Urinary bladder (tissue), 4 donors: Measurements from ENCODE around the gene ERMARD. TPM values are rescaled to one million over a fixed set of nuclear protein-coding genes. Genes with fewer than 3 reads are reported as not detected.

ENCODE experiments used
- DNase-seq: peaks from one replicate; pipeline ENCODE4 v3.0.0-alpha.2; 2015; ENCODE audit errors: extremely low spot score
- H3K27ac ChIP-seq: one replicate; pipeline ENCODE4 v1.5.1; 2013; ENCODE audit warnings: low read depth, mild to moderate bottlenecking, moderate library complexity
- H3K36me3 ChIP-seq: one replicate; pipeline ENCODE4 v1.6.1; 2013; ENCODE audit warnings: mild to moderate bottlenecking, moderate library complexity; ENCODE audit not compliant: insufficient read depth
- H3K4me1 ChIP-seq: one replicate; pipeline ENCODE4 v1.6.1; 2013; ENCODE audit warnings: mild to moderate bottlenecking, moderate library complexity; ENCODE audit not compliant: insufficient read depth
- H3K4me3 ChIP-seq: one replicate; pipeline ENCODE4 v1.5.1; 2013; ENCODE audit warnings: low read depth, low read length
- WGBS: extraction: QIAGEN DNeasy Blood & Tissue Kit; methylation state at CpG from one replicate; pipeline ENCODE4 v1.1.7; 2013; 5-methylcytosine and 5-hydroxymethylcytosine counted together
- polyA plus RNA-seq: library from polyadenylated mRNA; stranded (reverse); fragments of 200-250 nt; gene quantifications from one replicate; pipeline ENCODE4 v1.2.3, GENCODE V29; 2013
- total RNA-seq: library from RNA; depleted of rRNA; stranded (reverse); fragments of >200 nt; gene quantifications from one replicate; pipeline ENCODE4 v1.2.3, GENCODE V29; 2014
- donor health status: healthy with polysubstance abuse.
- donor health status: healthy.

The ERMARD gene
- total and polyA plus RNA-seq, 2 donors = 19.7 to 34.9 TPM

DNA sequence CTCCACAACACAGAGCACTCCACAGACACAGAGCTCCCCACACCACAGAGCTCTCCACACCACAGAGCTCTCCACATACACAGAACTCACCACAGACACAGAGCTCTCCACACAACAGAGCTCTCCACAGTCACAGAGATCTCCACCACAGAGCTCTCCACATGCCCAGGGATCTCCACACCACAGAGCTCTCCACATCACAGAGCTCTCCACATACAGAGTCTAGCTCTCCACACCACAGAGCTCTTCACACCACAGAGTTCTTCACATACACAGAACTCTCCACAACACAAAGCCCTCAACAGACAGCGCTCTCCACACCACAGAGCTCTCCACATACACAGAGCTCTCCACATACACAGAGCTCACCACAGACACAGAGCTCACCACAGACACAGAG lies 55.3 kb downstream of the ERMARD start:
- Histone ChIP-seq H3K4me3 (no peak overlapping the region), H3K27ac (no peak overlapping the region), H3K4me1 (no peaks in the 10 kb centered on the region), H3K36me3 (no peaks in the 10 kb centered on the region)
- 86% methylated on average over 1 of the region's 1 CpG for WGBS
- DNase-seq = no peak

DNA sequence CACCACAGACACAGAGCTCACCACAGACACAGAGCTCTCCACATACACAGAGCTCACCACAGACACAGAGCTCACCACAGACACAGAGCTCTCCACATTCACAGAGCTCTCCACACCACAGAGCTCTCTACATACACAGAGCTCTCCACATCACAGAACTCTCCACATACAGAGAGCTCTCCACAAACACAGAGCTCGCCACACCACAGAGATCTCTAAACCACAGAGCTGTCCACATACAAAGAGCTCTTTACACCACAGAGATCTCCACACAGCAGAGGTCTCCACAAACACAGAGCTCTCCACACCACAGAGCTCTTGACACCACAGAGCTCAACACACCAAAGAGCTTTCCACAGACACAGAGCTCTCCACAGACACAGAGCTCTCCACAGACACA lies 55.8 kb downstream of the ERMARD start:
- Histone ChIP-seq H3K36me3 (no peaks in the 10 kb centered on the region), H3K27ac (no peak overlapping the region), H3K4me1 (no peaks in the 10 kb centered on the region), H3K4me3 (no peak overlapping the region)
- DNase-seq = no peak
- 56% methylated on average over 1 of the region's 1 CpG for WGBS

DNA sequence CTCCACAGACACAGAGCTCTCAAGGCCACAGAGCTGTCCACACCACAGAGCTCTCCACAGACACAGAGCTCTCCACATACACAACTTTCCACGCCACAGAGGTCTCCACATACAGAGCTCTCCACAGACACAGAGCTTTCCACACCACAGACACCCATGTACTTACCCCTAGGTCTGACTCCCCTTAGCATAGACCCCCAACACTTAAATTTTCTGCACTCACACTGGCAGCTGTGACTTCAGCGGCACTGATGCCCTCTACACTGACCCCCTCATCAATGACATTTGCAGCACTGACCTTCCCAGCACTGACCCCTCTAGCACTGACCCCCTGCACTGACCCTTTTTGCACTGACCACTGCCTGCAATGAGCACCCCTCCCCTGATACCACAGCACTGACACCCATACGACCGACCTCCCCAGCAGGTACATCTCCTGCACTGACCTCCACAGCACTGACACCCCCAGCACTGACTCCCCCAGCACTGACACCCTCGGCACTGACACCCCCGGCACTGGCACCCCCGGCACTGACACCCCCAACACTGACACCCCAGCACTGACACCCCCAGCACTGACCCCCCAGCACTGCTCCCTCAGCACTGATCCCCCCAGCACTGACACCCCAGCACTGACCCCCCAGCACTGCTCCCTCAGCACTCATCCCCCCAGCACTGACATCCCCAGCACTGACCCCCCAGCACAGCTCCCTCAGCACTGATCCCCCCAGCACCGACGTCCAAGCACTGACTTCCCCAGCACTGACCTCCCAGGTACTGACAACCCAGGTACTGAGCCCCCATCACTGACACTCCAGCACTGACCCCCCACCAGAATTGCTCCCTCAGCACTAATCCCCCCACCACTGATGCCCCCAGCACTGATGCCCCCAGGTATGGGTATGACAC lies 56.5 kb downstream of the ERMARD start:
- H3K27ac ChIP-seq = no peak overlapping the region
- no peak for DNase-seq
- no peaks in the 10 kb centered on the region for H3K36me3 ChIP-seq
- no peaks in the 10 kb centered on the region for H3K4me1 ChIP-seq
- 54% methylated on average over 9 of the region's 9 CpGs for WGBS
- no peak overlapping the region for H3K4me3 ChIP-seq

DNA sequence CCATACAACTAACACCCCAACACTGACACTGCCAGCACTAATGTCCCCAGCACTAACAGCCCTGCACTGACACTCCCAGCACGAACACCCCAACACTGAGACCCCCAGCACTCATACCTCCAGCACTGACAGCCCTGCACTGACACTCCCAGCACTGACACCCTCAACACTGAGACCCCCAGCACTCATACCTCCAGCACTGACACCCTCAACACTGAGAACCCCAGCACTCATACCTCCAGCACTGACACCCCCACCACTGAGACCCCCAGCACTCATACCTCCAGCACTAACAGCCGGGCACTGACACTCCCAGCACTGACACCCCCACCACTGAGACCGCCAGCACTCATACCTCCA lies 57.2 kb downstream of the ERMARD start:
- Histone ChIP-seq H3K4me1 (no peaks in the 10 kb centered on the region), H3K27ac (no peak overlapping the region), H3K4me3 (no peak overlapping the region), H3K36me3 (no peaks in the 10 kb centered on the region)
- 51% methylated on average over 3 of the region's 3 CpGs for WGBS
- no peak for DNase-seq

DNA sequence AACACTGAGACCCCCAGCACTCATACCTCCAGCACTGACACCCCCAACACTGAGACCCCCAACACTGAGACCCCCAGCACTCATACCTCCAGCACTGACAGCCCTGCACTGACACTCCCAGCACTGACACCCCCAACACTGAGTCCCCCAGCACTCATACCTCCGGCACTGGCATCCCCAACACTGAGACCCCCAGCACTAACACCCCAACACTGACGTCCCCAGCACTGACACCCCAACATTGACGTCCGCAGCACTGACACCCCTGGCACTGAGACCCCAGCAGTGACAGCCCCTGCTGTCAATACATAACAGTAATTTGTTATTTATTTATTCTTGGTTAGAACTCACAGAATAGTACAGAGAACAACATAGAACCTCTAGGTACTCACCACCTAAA lies 58.0 kb downstream of the ERMARD start:
- WGBS = 90% methylated on average over 4 of the region's 4 CpGs
- DNase-seq = no peak

DNA sequence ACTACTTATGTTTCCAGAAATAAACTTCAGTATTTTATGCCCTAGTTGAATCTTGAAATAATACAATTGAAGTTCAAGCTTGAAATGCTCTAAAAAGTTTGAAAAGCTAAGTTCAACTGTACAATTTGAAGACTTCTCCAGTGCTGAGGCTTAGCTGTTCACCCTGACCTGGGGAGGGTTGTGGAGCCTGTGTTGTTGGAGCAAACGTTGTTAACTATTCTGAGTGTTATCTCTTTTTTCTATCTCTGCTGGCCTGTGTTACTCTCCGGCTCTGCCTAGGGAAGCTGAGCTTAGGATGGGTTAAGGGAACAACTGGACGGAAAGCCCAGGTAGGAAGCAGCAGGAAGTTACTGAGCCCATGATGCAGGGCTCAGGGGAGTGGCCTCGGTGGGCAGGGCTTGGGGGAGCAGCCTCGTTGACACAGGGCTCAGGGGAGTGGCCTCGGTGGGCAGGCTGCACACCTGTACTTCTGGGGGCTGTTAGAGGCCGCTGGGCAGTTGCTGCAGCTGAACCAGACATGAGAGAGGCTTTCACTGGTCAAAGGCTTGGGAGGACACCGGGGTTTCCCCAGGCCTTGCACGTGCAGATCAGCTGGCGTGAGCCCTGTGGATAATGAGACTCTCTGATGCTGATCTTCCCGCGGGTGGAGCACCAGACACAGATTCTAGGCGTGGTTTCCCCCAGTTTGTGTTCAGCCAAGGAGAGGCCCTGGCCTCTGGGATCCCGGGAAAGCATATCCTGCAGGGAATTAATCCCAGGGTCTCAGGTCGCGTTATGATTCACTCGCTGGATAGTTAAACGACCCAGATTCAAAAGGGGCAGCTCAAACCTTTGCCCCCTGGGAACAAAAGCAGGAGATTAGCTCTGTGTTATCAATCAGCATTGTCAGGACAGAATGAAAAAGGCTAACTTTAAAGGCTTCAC lies 58.9 kb downstream of the ERMARD start:
- H3K36me3 ChIP-seq = no peaks in the 10 kb centered on the region
- WGBS = 37% methylated on average over 18 of the region's 18 CpGs
- H3K4me3 ChIP-seq = no peak overlapping the region
- no peaks in the 10 kb centered on the region for H3K4me1 ChIP-seq
- H3K27ac ChIP-seq = no peak overlapping the region
- DNase-seq = no peak

More for the DNA sequence above, 58.0 kb downstream of the ERMARD start:
- H3K4me3 ChIP-seq = no peak overlapping the region
- no peaks in the 10 kb centered on the region for H3K36me3 ChIP-seq
- no peaks in the 10 kb centered on the region for H3K4me1 ChIP-seq
- no peak overlapping the region for H3K27ac ChIP-seq

DNA sequence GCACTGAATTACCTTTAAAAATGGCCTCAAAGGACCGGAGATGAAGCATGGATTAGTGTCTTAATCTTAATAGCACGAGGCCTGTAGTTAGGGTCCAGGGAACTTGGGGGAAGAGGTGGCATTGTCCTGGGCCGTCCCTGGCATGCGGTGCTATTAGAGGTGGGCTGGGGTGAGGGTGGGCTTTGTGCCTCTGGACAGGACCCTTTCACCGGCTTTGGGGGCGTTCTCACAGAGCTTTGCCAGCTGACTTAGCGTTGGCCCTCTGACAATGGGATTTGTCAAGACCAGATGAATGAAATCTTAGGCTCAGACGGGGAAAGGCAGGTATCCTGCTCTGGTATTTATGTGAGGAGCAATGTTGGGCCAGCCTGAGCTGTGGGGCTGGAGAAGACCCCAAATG lies 59.6 kb downstream of the ERMARD start:
- WGBS = 90% methylated on average over 8 of the region's 8 CpGs
- DNase-seq = no peak

DNA sequence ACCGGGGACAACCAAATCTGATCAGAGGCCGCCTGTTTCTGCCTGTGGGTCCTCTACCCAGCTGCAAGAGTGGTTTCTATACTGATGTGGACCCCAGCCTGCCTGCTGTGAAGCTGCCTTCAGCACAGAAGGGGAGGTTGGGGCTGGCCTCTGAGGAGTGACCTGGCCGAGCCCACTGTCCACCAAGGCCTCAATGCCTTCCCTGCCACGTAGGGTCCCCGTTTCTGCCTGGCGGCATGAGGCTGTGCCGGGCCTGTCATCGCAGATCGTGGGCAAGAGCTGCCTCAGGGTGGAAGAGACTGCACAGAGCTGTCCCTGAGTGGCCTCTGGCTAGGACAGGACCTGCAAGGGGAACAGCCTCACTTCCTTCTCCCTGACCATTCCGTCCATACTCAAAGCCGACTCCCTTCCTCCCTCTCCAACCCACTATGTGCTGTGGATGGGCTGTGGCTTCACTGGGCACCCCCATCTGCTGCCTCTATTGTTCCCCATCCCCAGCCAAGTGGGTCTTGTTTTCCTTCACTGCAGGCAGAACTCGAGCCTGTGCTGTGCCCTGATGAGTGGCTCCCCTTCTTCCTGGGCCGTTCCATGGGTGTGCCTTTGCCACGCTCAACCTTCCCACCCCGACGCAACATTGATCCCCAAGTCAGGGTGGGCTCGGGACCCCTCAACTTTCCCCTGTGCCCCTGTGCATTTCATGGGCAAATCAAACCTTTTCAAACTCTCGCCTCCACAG lies 60.3 kb downstream of the ERMARD start:
- no peak overlapping the region for H3K4me3 ChIP-seq
- H3K27ac ChIP-seq = no peak overlapping the region
- H3K4me1 ChIP-seq = no peaks in the 10 kb centered on the region
- no peak for DNase-seq
- H3K36me3 ChIP-seq = no peaks in the 10 kb centered on the region
- WGBS = 87% methylated on average over 18 of the region's 18 CpGs

More for the DNA sequence above, 59.6 kb downstream of the ERMARD start:
- no peaks in the 10 kb centered on the region for H3K36me3 ChIP-seq
- no peaks in the 10 kb centered on the region for H3K4me1 ChIP-seq
- H3K4me3 ChIP-seq = no peak overlapping the region
- no peak overlapping the region for H3K27ac ChIP-seq

DNA sequence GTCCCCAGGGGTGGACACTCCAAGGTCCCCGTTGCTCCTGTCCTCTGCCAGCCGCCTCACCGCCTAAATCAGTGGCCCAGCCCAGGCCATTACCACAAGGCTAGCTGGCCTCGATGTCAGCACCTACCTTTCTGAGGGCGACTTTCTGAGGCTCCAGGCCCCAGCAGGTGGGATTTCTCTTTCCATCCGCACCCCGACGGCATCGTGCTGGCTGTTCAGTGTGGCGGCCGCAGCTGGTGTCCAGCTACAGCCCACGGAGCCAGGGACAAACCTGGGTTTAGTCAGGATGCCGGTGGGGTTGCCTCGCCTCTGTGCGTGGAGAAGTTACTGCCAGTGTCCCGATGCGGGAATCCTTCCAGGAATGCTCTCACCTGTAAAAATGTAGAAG lies 60.8 kb downstream of the ERMARD start:
- DNase-seq = no peak
- H3K4me1 ChIP-seq = no peaks in the 10 kb centered on the region
- H3K4me3 ChIP-seq = no peak overlapping the region
- no peaks in the 10 kb centered on the region for H3K36me3 ChIP-seq
- 90% methylated on average over 17 of the region's 17 CpGs for WGBS
- H3K27ac ChIP-seq = no peak overlapping the region

DNA sequence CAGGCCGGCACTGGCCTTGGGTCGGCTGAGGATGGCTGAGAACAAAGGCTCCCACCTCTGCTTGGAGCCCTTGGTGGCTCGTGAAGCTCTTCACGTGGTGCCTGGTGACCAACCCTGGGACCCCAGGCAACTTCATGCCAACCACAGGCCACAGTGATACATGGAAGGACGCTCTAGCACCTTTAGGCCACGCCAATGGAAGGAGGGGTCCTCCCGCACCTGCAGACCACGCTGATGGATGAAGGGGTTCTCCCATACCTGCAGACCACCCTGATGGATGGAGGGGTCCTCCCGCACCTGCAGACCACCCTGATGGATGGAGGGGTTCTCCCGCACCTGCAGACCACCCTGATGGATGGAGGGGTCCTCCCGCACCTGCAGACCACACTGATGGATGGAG lies 62.5 kb downstream of the ERMARD start:
- 91% methylated on average over 11 of the region's 11 CpGs for WGBS
- no peak for DNase-seq
- H3K4me3 ChIP-seq = no peak overlapping the region
- H3K27ac ChIP-seq = no peak overlapping the region
- H3K4me1 ChIP-seq = no peaks in the 10 kb centered on the region
- H3K36me3 ChIP-seq = no peaks in the 10 kb centered on the region

DNA sequence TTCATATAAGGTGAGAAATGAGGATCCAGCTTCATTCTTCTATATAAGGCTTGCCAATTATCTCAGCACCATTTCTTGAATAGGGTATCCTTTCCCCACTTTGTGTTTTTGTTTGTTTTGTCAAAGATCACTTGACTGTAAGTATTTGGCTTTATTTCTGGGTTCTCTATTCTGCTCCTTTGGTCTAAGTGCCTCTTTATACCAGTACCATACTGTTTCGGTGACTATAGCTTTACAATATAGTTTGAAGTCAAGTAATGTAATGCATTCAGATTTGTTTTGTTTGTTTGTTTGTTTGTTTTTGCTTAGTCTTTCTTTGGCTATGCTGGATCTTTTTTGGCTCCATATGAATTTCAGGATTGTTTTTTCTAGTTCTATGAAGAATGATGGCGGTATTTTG lies 64.6 kb downstream of the ERMARD start:
- WGBS = 92% methylated on average over 2 of the region's 2 CpGs
- Histone ChIP-seq H3K4me3 (no peak overlapping the region), H3K27ac (no peak overlapping the region), H3K4me1 (no peaks in the 10 kb centered on the region), H3K36me3 (no peaks in the 10 kb centered on the region)
- DNase-seq = no peak

DNA sequence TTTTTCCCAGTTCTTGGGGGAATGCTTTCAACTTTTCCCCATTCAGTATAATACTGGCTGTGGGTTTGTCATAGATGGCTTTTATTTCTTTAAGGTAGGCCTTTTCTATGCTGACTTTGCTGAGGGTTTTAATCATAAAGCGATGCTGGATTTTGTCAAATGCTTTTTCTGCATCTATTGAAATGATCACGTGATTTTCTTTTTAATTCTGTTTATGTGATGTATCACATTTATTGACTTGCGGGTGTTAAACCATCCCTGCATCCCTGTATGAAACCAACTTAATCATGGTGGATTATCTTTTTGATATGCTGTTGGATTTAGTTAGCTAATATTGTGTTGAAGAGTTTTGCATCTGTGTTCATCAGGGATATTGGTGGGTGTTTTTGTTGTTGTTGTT lies 65.6 kb downstream of the ERMARD start:
- no peak for DNase-seq
- Histone ChIP-seq H3K4me1 (no peaks in the 10 kb centered on the region), H3K27ac (no peak overlapping the region), H3K4me3 (no peak overlapping the region), H3K36me3 (no peaks in the 10 kb centered on the region)
- WGBS = 76% methylated on average over 3 of the region's 3 CpGs

DNA sequence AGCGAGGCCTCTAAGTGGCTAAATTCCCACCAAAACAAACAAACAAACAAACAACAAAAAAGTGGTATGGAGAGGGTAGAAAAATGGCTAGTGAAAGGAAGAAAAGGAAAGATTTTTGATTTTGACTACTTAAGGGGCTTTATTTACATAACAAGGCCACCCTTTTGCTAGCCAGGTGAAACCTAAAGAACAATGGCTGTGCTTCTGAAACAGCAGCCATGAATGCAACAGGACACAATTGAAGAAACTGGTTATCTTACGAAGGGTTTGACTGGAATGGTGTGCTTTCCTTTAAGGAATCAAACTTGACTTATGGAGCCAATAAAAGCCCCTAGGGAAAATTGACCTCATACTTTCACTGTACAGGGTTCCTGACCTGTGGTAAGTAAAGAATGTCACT lies 68.9 kb downstream of the ERMARD start:
- H3K4me3 ChIP-seq = no peak overlapping the region
- no peaks in the 10 kb centered on the region for H3K4me1 ChIP-seq
- H3K27ac ChIP-seq = no peak overlapping the region
- H3K36me3 ChIP-seq = no peaks in the 10 kb centered on the region
- no peak for DNase-seq
- 74% methylated on average over 2 of the region's 2 CpGs for WGBS
